ENCODE measurements around the gene TAS1R3.
A peak's percentile ranks its signal among the peaks of the same experiment; 100 is the strongest.

TAS1R3 gene

GRCh38 chr1:1295154-1295923, 35.7 kb upstream of the TAS1R3 start:
- DNase-seq = no peak

GRCh38 chr1:1296070-1297061, 34.7 kb upstream of the TAS1R3 start:
- DNase-seq = no peak

GRCh38 chr1:1297802-1298424, 33.2 kb upstream of the TAS1R3 start:
- DNase-seq = no peak

GRCh38 chr1:1298861-1299685, 32.0 kb upstream of the TAS1R3 start:
- no peak for DNase-seq

- DNase-seq = no peak
Observed at GRCh38 chr1:1299686-1300351, 31.3 kb upstream of the TAS1R3 start.

GRCh38 chr1:1300352-1300739, 30.7 kb upstream of the TAS1R3 start:
- no peak for DNase-seq

- DNase-seq = no peak
Observed at GRCh38 chr1:1302006-1302430, 29.1 kb upstream of the TAS1R3 start.

- DNase-seq = no peak
Observed at GRCh38 chr1:1302951-1303509, 28.1 kb upstream of the TAS1R3 start.

GRCh38 chr1:1303736-1304135, 27.3 kb upstream of the TAS1R3 start:
- DNase-seq = no peak

- DNase-seq = no peak
Observed at GRCh38 chr1:1304331-1305299, 26.5 kb upstream of the TAS1R3 start.

- DNase-seq = no peak
Observed at GRCh38 chr1:1305300-1306069, 25.6 kb upstream of the TAS1R3 start.

- no peak for DNase-seq
Observed at GRCh38 chr1:1306070-1306660, 24.9 kb upstream of the TAS1R3 start.

GRCh38 chr1:1306661-1307260, 24.3 kb upstream of the TAS1R3 start:
- DNase-seq = no peak

- DNase-seq = no peak
Observed at GRCh38 chr1:1307261-1307922, 23.7 kb upstream of the TAS1R3 start.

- peak; percentile 81 for DNase-seq
Observed at GRCh38 chr1:1307923-1308755, 22.9 kb upstream of the TAS1R3 start, which contains the start of the genes ACAP3 and PUSL1. TSS of gene ACAP3 (minus strand) at chr1:1307930. CDS start at chr1:1307815, 115 bp downstream. TSS of gene PUSL1 (plus strand) at chr1:1308597. CDS start at chr1:1308644, 47 bp downstream.

- no peak for DNase-seq
Observed at GRCh38 chr1:1308756-1309250, 22.3 kb upstream of the TAS1R3 start.

Data from NCI-H1092 (cell line).